GM12875 (cell line): ENCODE data around the gene ADGRV1.

Experiments
- H3K4me3 ChIP-seq: one replicate; pipeline ENCODE4 v1.5.1; 2011; ENCODE audit warnings: low read depth, low read length, control low read depth
- TF ChIP-seq, protein P1 (sequence below): IDR thresholded peaks from 2 replicates; pipeline ENCODE4 v1.5.1; 2011; ENCODE audit warnings: low read depth, mild to moderate bottlenecking, control low read depth, inconsistent platforms, low read length, moderate library complexity, borderline replicate concordance; ENCODE audit not compliant: insufficient read depth

Gene ADGRV1

DNA sequence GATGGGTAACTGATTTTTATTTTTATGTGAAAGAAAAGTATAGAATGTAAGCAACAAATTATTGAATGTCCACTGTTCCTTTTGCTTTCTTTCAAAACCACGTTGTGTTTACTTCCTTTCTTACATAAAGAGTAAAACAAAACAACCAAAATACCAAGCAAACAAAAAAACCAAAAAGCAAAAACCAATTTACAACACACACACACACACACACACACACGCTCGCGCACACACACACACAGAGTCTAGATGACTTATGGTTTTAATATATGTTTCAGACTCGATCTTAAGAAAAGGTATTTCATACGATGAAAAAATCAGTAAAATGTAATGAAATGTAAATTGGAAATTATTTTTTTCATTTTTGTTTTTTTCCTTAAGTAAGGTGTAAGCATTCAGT lies 80.3 kb downstream of the ADGRV1 start:
- TF ChIP-seq, protein P1, sequence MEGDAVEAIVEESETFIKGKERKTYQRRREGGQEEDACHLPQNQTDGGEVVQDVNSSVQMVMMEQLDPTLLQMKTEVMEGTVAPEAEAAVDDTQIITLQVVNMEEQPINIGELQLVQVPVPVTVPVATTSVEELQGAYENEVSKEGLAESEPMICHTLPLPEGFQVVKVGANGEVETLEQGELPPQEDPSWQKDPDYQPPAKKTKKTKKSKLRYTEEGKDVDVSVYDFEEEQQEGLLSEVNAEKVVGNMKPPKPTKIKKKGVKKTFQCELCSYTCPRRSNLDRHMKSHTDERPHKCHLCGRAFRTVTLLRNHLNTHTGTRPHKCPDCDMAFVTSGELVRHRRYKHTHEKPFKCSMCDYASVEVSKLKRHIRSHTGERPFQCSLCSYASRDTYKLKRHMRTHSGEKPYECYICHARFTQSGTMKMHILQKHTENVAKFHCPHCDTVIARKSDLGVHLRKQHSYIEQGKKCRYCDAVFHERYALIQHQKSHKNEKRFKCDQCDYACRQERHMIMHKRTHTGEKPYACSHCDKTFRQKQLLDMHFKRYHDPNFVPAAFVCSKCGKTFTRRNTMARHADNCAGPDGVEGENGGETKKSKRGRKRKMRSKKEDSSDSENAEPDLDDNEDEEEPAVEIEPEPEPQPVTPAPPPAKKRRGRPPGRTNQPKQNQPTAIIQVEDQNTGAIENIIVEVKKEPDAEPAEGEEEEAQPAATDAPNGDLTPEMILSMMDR: no peak

DNA sequence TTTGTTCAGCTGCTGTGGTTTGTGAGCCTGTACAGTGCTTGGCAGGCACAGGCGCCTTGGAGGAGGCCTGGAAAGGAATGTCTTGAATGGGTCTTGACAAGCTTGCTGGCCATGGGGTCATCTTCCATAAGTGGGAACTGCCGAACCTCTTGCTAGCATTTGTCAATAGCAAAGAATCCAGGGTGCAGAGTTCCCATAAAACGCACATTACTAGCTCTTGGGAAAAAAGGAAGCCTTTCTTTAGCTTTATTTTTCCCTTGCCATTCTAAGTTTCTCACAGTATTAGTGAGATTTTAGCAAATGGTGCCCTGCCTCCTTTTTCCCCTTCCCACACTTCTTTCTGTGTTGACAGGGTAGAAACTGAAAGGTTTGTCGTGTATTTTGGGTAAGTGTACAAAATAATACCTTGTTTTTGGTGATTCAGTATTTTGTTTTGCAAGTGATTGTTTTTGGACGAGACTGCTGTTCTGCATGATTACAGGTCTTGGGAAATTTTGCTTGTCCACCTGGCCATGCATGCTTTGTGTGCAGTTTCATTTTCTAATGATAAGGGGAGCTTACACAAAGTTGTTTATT lies 82.0 kb downstream of the ADGRV1 start:
- no peak overlapping the region for H3K4me3 ChIP-seq
- TF ChIP-seq, protein P1: no peak

More for the DNA sequence above, 80.3 kb downstream of the ADGRV1 start:
- H3K4me3 ChIP-seq: no peak overlapping the region

DNA sequence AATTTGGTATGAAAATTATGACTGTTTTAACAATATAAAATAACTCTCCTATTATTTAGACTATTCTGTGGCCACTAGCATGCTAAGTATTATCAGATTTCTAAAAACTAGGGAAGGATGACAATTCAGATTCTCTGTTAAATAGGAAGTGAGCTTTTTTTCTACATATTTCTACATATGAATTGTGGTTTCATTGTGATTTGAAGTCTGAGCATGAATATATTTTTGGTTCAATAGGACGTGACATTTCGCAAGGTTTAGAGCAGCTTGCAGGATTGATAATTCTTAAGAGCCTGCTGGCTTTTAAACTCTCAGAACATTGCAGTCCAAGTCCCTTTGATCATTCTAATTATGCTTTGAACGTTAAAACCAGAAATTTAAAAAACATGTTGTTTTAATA lies 82.9 kb downstream of the ADGRV1 start:
- no peak overlapping the region for H3K4me3 ChIP-seq
- TF ChIP-seq, protein P1: no peak

DNA sequence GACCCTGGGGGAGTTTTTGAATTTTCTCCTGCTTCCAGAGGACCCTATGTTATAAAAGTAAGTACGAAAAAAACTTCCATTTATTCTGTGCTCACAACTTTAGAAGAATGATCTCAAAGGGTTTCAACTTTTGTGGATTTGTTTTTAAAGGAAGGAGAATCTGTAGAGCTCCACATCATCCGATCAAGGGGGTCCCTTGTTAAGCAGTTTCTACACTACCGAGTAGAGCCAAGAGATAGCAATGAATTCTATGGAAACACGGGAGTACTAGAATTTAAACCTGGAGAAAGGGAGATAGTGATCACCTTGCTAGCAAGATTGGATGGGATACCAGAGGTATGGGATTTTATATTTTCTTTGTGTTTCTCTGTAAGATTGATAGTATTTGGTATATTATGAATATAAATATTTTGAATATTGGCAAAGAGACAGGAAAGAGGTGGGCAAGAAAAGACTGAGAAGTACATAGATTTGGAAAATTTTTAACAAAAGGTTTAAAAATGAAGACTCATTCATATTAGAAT lies 84.2 kb downstream of the ADGRV1 start:
- H3K4me3 ChIP-seq: no peak overlapping the region
- TF ChIP-seq, protein P1: no peak

DNA sequence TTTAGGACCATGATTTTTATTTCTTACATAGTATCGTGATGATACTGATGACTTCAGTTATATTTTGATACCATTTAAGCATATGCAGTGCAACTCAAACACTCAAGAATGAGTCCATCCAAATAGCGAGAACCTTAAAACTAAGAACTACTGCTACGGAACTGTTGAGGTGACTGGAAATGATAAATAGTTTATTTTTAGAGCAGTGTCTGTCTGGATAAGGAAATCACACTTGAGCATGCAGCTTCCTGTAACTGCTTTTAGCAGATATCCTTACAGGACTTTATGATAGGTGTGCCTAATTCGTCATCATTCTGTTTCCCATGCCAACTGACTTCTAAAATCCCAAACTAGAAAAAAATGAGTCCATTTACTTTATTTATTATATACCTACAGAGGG lies 85.5 kb downstream of the ADGRV1 start:
- TF ChIP-seq, protein P1: no peak
- H3K4me3 ChIP-seq: no peak overlapping the region

DNA sequence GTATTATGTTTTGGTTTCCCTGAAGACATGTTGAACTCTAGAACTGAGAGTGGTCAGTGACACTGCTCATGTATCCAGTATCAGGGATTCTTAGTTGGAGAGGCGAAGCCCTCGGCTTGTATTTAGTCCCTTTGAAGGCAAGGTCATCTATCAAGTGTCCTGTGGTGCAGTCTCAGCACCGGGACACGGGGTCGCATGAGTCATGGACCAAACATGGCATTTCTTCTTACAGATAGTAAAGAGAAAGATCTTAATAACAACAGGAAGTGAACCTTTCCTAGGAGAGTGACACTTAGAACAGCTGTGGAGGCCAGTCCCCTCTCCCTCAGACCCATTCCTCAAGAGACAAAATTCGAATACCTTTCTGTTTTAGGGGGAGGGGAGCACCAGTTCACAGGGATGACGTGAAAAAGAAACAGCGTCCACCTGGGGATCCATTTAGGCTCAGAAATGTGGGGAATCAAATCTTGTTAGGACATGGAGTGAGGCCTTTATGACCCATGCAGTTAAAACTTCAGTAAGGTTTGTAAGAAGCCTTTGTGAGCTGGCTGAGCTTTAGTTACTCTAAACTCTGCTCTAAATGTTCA lies 86.5 kb downstream of the ADGRV1 start:
- TF ChIP-seq, protein P1: no peak
- H3K4me3 ChIP-seq: no peak overlapping the region

DNA sequence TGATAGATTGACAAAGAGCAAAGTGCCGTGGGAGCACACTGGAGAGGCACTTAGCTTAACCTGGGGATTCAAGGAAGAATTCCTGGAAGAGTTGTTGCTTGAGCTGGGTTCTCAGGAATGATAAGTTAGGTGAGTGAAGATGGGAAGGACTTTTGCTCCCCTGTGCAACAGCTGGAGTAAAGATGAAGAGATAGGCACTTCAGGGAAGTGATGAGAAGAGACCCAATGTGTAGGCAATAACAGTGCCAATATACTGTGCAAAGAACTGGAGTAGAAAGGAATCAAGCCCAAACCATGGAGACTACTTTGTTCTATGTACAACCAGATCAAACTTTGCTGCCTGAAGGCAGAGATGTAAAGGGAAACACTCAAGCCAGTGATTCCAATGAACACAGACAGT lies 92.2 kb downstream of the ADGRV1 start:
- H3K4me3 ChIP-seq: no peak overlapping the region
- TF ChIP-seq, protein P1: no peak
